Stimulated activated CD4-positive, alpha-beta T cell treated with anti-CD3 and anti-CD28 coated beads, Interleukin-4, amount 100 ng/mL, for 4 hours (primary cell): Measurements from ENCODE around the gene CAPN9.
"Not testable (repeated sequence)": the region's sequence is repeated elsewhere in the genome, so short reads cannot be mapped to it uniquely, and the experiment has no call there.

ENCODE experiments used
- DNase-seq, 2 experiments: peaks; one replicate each; pipeline ENCODE4 v3.0.0-alpha.2; 2020

Gene CAPN9, protein sequence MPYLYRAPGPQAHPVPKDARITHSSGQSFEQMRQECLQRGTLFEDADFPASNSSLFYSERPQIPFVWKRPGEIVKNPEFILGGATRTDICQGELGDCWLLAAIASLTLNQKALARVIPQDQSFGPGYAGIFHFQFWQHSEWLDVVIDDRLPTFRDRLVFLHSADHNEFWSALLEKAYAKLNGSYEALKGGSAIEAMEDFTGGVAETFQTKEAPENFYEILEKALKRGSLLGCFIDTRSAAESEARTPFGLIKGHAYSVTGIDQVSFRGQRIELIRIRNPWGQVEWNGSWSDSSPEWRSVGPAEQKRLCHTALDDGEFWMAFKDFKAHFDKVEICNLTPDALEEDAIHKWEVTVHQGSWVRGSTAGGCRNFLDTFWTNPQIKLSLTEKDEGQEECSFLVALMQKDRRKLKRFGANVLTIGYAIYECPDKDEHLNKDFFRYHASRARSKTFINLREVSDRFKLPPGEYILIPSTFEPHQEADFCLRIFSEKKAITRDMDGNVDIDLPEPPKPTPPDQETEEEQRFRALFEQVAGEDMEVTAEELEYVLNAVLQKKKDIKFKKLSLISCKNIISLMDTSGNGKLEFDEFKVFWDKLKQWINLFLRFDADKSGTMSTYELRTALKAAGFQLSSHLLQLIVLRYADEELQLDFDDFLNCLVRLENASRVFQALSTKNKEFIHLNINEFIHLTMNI

DNA sequence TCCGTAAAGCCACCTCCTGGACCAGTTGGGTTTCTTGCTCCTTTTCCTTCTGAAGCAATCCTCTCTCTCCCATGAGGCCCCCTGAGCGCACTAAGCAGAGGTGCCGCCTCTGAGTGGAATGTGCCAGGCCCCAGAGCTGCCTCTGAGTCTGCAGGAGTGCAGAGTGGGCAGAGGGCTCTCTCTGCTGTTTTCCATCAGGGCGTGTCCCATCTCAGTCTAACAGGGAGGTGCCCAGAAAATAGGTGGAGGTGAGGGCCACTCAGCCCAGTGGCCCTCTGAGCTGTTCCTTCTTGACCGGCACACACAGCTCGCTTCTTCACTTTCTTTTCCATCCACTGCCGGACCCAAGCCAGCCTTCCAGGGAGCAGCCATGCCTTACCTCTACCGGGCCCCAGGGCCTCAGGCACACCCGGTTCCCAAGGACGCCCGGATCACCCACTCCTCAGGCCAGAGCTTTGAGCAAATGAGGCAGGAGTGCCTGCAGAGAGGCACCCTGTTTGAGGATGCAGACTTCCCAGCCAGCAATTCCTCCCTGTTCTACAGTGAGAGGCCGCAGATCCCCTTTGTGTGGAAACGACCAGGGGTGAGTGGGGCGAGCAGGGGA is at the start of gene CAPN9:
CAPN9 (plus strand) TSS at position 262 of the 604 bp plus-strand sequence; CDS start at position 371, 109 bp downstream.
- no peak for DNase-seq

- DNase-seq = no peak
Measured at GRCh38 chr1:230698130-230698529, 49.1 kb upstream of the CAPN9 start.

DNA sequence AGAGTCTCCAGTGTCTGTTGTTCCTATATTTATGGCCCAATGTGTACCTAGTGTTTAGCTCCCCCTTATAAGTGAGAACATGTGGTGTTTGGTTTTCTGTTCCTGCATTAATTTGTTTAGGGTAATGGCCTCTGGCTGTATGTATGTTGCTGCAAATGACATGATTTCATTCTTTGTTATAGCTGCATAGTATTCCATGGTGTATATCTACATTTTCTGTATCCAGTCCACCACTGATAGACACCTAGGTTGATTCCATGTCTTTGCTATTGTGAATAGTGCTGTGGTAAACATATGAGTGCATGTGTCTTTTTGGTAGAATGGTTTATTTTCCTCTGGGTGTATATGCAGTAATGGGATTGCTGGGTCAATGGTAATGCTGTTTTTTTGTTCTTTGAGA is 48.2 kb upstream of the CAPN9 start:
- DNase-seq = not testable (repeated sequence)

DNA sequence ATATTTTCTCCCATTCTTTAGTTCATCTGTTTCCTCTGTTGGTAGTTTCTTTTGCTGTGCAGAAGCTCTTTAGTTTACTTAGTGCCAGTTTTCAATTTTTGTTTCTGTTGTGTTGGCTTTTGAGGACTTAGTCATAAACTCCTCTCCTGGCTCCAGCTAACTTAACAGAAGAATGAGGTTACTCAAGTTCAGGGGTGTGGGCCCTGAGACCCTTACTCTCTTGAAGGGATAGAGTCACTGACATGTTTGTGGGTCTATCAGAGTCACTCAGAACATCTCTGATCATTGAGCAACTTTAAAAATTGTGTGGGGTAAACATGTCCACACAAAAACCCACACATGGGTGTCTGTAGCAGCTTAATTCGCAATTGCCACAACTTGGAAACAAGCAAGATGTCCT is 47.5 kb upstream of the CAPN9 start:
- no peak for DNase-seq

GRCh38 chr1:230700132-230700531 is 47.1 kb upstream of the CAPN9 start:
- no peak for DNase-seq

DNA sequence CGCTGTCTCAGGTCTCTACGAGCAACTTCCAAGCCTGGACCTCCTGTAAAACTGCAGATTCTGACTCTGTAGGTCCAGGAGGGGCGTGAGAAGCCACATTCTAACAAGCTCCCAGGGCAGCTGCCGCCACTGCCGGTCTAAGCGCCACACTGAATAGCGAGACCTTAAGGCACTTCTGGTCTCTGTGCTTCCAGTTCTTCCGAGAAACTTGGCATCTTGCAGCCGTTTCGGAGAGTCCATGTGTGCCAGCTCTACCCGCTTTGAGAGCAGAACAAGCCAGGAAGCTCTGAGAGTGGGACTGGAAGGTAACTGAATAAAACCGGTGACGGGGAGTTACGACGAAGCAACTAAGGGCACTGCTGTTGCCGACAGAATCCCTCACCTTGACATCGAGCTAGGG is 45.8 kb upstream of the CAPN9 start:
- DNase-seq = no peak

DNA sequence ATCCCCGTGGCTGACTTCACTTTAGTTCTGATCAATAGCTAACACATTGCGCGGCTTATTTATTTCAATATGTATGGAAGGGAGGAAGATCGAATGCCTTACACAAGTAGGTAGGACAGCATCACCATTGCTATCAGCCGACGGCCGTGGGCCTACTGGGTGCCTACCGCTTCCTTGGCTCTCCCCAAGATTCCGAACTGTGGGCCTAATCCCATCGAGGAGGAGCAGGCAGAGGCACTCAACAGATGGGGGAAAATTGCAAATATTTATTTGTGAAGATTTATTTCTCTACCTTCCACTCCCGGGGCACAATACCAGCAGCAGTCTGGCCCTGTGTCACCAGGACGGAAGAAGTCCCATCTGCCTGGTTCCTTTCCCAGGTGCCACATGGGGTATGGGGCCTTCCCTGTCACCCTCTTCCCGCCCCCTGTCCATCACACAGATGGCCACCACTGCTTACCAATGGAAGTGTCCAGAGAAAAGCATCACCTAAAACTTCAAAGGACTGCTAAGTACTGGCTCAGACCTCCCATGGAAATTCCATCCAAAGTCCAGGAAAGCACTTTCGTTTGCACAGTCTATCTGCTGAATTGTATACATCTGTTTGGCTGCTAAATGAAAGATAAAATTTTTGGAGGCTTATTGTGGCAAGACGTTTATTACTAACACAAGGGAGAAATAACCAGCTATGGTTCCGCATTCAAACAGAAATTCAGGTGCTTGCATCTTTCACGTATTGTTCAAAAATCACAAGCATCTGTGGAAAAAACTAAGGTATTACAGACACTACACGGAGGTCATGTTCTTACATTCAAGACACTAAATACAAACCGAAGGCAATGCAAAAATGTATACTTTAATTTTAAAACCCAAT is 45.1 kb upstream of the CAPN9 start:
- no peak for DNase-seq

GRCh38 chr1:230702934-230703678 is 44.1 kb upstream of the CAPN9 start:
- DNase-seq = no peak

- DNase-seq = no peak
Measured at GRCh38 chr1:230703679-230704385, 43.4 kb upstream of the CAPN9 start.

GRCh38 chr1:230704830-230705229 is 42.4 kb upstream of the CAPN9 start:
- DNase-seq = no peak

- DNase-seq = no peak
Measured at GRCh38 chr1:230705289-230706019, 41.7 kb upstream of the CAPN9 start.

- no peak for DNase-seq
Measured at GRCh38 chr1:230706020-230706699, 41.0 kb upstream of the CAPN9 start.

DNA sequence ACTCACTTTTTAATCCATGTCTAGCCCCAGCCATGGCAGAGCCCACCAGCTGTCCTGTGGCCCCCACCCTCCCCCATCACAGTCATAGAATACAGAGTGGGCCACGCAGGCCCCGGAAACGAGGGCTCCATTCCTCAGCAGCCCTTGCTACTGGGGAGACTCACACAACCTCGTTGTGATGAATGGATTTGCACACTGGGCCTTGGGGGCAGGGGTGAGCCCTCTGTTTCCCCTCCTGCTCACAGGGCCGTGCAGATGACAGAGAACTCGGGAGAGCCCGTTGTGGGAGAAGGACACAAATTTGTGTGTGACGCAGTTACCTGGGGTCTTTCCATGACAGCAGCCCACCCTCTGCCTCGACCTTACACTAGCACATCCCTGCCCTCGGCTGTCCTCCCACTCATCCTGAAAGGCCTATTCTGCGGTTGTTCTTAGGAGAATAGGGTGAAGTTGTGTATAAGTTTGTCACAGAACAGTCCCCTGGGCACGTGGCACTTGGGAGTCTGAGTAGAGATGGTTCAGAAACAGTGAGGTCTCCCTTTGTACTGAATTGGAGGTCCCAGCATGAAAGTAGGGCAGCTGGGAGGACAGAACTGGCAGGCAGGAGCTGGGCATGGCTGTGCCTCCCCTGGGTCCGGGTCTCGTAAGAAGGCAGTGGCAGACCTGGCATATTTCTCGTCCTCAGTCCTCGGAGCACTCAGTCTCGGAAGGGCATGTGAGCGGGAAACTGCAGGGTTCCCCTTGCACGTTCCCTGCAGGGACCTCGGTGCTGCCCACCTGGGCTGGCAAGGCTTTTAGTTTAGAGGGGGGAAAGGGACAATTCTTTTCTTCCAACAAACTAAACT is 40.1 kb upstream of the CAPN9 start:
- no peak for DNase-seq

DNA sequence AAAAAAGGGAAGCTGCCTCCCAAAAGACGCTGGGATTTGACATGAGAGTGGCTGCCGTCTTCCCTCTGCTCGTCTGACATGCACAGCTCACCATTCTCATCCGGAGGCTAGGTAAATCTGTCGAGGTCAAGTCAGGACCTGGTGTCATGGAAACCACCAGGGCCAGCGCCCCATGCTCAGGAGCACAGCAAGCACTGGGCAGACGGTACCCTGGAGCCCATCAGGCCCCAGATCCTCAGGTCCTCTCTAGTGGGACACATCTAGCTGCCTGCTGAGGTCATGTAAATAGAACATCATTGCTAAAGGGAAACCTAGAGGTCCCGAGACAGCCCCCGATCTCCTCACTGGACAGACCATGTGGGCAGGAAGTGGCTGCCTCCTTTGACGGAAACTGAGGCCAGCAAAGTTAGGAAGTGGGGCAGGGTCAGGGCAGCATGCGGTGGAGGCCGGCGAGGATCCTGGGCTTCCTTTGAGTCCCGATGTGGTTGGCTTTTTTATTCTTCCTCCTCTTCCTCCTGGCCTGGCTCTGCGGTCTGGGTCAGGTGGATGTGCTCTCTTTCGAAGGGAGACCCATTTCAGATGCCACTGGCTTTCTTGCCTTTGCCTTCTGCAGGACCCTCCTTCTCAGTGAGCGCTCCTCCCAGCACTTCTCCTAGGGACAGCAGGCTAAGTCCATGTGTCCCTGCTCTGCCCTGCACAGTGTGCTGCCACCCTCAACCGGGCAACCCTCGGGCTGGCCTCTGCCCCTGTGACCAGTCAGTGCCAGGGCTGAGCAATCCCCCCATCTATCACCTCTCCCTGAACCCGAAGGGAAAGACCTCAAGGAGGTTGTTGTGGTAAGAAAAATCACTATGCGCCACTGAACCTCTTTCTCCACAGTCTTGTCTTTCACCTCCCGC is 39.2 kb upstream of the CAPN9 start:
- DNase-seq = no peak

DNA sequence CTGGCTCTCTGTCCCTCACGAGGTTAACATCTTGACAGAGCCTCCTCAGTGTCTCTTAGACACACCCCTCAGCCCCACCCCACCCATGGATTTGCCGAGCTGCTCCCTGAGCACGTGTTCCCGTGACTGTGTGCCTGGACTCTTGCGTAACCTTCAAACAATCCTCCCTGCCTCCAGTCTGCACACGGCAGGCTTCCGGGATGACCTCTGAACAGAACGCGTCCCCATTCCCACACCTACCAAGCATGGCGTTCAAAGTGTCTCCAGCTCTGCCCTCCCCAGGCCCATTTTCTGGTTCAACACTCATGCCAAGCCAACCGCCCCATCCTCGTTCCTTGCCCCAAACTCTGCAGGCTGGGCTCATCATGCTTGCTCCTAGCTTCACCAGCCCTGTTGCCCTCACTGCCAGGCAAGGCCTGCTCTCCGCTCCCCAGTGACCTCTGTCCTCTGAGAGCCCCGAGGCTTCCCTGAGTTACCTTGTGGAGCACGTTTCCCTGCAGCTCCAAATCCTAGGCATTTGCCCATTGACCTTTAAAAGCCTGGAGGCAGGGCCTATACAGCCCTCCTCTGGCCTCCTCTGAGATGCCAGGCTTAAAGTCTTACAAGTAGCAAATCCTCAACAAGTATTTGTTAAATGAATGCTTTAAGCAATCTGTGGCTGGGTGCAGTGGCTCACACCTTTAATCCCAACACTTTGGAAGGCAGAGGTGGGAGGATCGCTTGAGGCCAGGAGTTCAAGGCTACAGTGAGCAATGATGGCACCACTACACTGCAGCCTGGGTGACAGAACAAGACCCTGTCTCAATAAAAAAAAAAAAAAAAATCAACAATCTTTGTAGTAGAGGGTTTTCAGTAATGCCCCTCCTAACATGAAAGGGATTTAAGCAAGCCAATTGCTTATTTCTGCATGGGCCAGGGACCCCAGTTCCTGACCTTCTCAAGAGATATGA is 38.3 kb upstream of the CAPN9 start:
- no peak for DNase-seq

GRCh38 chr1:230709619-230710542 is 37.3 kb upstream of the CAPN9 start:
- DNase-seq = no peak
